Stimulated activated memory B cell treated with anti-CD40 and anti-IgM and Interleukin-4, amounts not matched to agents 10 μg/mL and 1 μg/mL and 100 μg/mL, for 72 hours (primary cell): ENCODE results near the gene GRM1.
"Not testable (repeated sequence)": the region's sequence is repeated elsewhere in the genome, so short reads cannot be mapped to it uniquely, and the experiment has no call there.

Experiments used
- ATAC-seq: fragments of 150-1000 bp; cut with Tn5 transposase; 2 replicates; pipeline ENCODE4 v1.10.0; 2021
- H3K27ac Mint-ChIP-seq: one replicate; pipeline ENCODE4 v1.8.0; 2022; ENCODE audit warnings: mild to moderate bottlenecking, mixed read lengths
- H3K27me3 Mint-ChIP-seq: one replicate; pipeline ENCODE4 v1.8.0; 2022; ENCODE audit warnings: mixed read lengths
- H3K36me3 Mint-ChIP-seq: one replicate; pipeline ENCODE4 v1.8.0; 2022; ENCODE audit warnings: mixed read lengths
- H3K4me1 Mint-ChIP-seq: one replicate; pipeline ENCODE4 v1.8.0; 2022; ENCODE audit warnings: mixed read lengths
- H3K4me3 Mint-ChIP-seq: one replicate; pipeline ENCODE4 v1.8.0; 2022; ENCODE audit warnings: mild to moderate bottlenecking, moderate library complexity, mixed read lengths
- H3K9me3 Mint-ChIP-seq: one replicate; pipeline ENCODE4 v1.8.0; 2022; ENCODE audit warnings: mixed read lengths

The GRM1 gene

GRCh38 chr6:146194434-146194833, 165.6 kb downstream of the GRM1 start:
- no peaks in the 10 kb centered on the region for H3K27me3 Mint-ChIP-seq
- H3K36me3 Mint-ChIP-seq = no peaks in the 10 kb centered on the region
- no peak overlapping the region for H3K4me3 Mint-ChIP-seq
- no peak overlapping the region for H3K27ac Mint-ChIP-seq
- H3K9me3 Mint-ChIP-seq = no peaks in the 10 kb centered on the region
- H3K4me1 Mint-ChIP-seq = no peaks in the 10 kb centered on the region
- no peak for ATAC-seq

- H3K36me3 Mint-ChIP-seq = no peaks in the 10 kb centered on the region
- no peaks in the 10 kb centered on the region for H3K9me3 Mint-ChIP-seq
- H3K27ac Mint-ChIP-seq = no peak overlapping the region
- H3K4me3 Mint-ChIP-seq = no peak overlapping the region
- H3K4me1 Mint-ChIP-seq = no peaks in the 10 kb centered on the region
- H3K27me3 Mint-ChIP-seq = no peaks in the 10 kb centered on the region
- no peak for ATAC-seq
These were observed 171.3 kb downstream of the GRM1 start for GRCh38 chr6:146200176-146200575.

- Mint-ChIP-seq H3K27me3 (no peaks in the 10 kb centered on the region), H3K4me1 (no peaks in the 10 kb centered on the region)
These were observed 173.7 kb downstream of the GRM1 start for GRCh38 chr6:146202570-146202969.

GRCh38 chr6:146209942-146210341, 181.1 kb downstream of the GRM1 start:
- Mint-ChIP-seq H3K27ac (no peak overlapping the region), H3K27me3 (no peaks in the 10 kb centered on the region), H3K36me3 (no peaks in the 10 kb centered on the region), H3K4me1 (no peaks in the 10 kb centered on the region), H3K4me3 (no peak overlapping the region), H3K9me3 (no peaks in the 10 kb centered on the region)
- no peak for ATAC-seq

More at GRCh38 chr6:146202570-146202969, 173.7 kb downstream of the GRM1 start:
- no peak for ATAC-seq
- Mint-ChIP-seq H3K36me3 (no peaks in the 10 kb centered on the region), H3K27ac (no peak overlapping the region), H3K9me3 (no peaks in the 10 kb centered on the region), H3K4me3 (no peak overlapping the region)

GRCh38 chr6:146210406-146211083, 181.7 kb downstream of the GRM1 start:
- Mint-ChIP-seq H3K9me3 (no peaks in the 10 kb centered on the region), H3K36me3 (no peaks in the 10 kb centered on the region), H3K27me3 (no peaks in the 10 kb centered on the region), H3K4me1 (no peaks in the 10 kb centered on the region), H3K27ac (no peak overlapping the region), H3K4me3 (no peak overlapping the region)
- ATAC-seq = no peak

- no peaks in the 10 kb centered on the region for H3K36me3 Mint-ChIP-seq
- no peaks in the 10 kb centered on the region for H3K4me1 Mint-ChIP-seq
- H3K9me3 Mint-ChIP-seq = no peaks in the 10 kb centered on the region
- H3K27me3 Mint-ChIP-seq = no peaks in the 10 kb centered on the region
- H3K4me3 Mint-ChIP-seq = no peak overlapping the region
- ATAC-seq = no peak
- H3K27ac Mint-ChIP-seq = no peak overlapping the region
These were observed 182.8 kb downstream of the GRM1 start for GRCh38 chr6:146211646-146212045.

- no peaks in the 10 kb centered on the region for H3K9me3 Mint-ChIP-seq
- no peak overlapping the region for H3K4me3 Mint-ChIP-seq
- H3K36me3 Mint-ChIP-seq = no peaks in the 10 kb centered on the region
- no peak for ATAC-seq
- no peaks in the 10 kb centered on the region for H3K27me3 Mint-ChIP-seq
- H3K27ac Mint-ChIP-seq = no peak overlapping the region
- H3K4me1 Mint-ChIP-seq = no peaks in the 10 kb centered on the region
These were observed 183.9 kb downstream of the GRM1 start for GRCh38 chr6:146212781-146213180.

GRCh38 chr6:146219101-146219500, 190.2 kb downstream of the GRM1 start:
- no peaks in the 10 kb centered on the region for H3K36me3 Mint-ChIP-seq
- no peak for ATAC-seq
- H3K4me3 Mint-ChIP-seq = no peak overlapping the region
- no peaks in the 10 kb centered on the region for H3K27me3 Mint-ChIP-seq
- H3K27ac Mint-ChIP-seq = no peak overlapping the region
- no peaks in the 10 kb centered on the region for H3K9me3 Mint-ChIP-seq
- H3K4me1 Mint-ChIP-seq = no peaks in the 10 kb centered on the region

GRCh38 chr6:146224449-146224848, 195.6 kb downstream of the GRM1 start:
- no peaks in the 10 kb centered on the region for H3K4me1 Mint-ChIP-seq
- ATAC-seq = no peak
- H3K4me3 Mint-ChIP-seq = no peak overlapping the region
- no peaks in the 10 kb centered on the region for H3K27me3 Mint-ChIP-seq
- H3K36me3 Mint-ChIP-seq = no peaks in the 10 kb centered on the region
- H3K9me3 Mint-ChIP-seq = no peaks in the 10 kb centered on the region
- H3K27ac Mint-ChIP-seq = no peak overlapping the region

GRCh38 chr6:146224988-146225387, 196.1 kb downstream of the GRM1 start:
- peak; percentile 6 for ATAC-seq
- Mint-ChIP-seq H3K4me1 (no peaks in the 10 kb centered on the region), H3K27me3 (no peaks in the 10 kb centered on the region), H3K9me3 (no peaks in the 10 kb centered on the region), H3K36me3 (no peaks in the 10 kb centered on the region), H3K27ac (no peak overlapping the region), H3K4me3 (no peak overlapping the region)

- no peak overlapping the region for H3K4me3 Mint-ChIP-seq
- H3K4me1 Mint-ChIP-seq = no peaks in the 10 kb centered on the region
- ATAC-seq = no peak
- no peaks in the 10 kb centered on the region for H3K36me3 Mint-ChIP-seq
- H3K27ac Mint-ChIP-seq = no peak overlapping the region
- H3K27me3 Mint-ChIP-seq = no peaks in the 10 kb centered on the region
- peaks cover 6% of the 10 kb centered on the region for H3K9me3 Mint-ChIP-seq
These were observed 211.5 kb downstream of the GRM1 start for GRCh38 chr6:146240322-146240721.

GRCh38 chr6:146240807-146241206, 211.9 kb downstream of the GRM1 start:
- H3K27me3 Mint-ChIP-seq = no peaks in the 10 kb centered on the region
- H3K4me3 Mint-ChIP-seq = no peak overlapping the region
- peaks cover 6% of the 10 kb centered on the region for H3K9me3 Mint-ChIP-seq
- no peak overlapping the region for H3K27ac Mint-ChIP-seq
- H3K36me3 Mint-ChIP-seq = no peaks in the 10 kb centered on the region
- no peak for ATAC-seq
- H3K4me1 Mint-ChIP-seq = no peaks in the 10 kb centered on the region

- not testable (repeated sequence) for H3K27ac Mint-ChIP-seq, H3K36me3 Mint-ChIP-seq, H3K27me3 Mint-ChIP-seq, H3K4me1 Mint-ChIP-seq, ATAC-seq, H3K4me3 Mint-ChIP-seq
- H3K9me3 Mint-ChIP-seq = peaks cover 10% of the 10 kb centered on the region
These were observed 214.8 kb downstream of the GRM1 start for GRCh38 chr6:146243646-146244045.

- ATAC-seq = no peak
- Mint-ChIP-seq H3K4me3 (no peak overlapping the region), H3K27ac (no peak overlapping the region), H3K36me3 (no peaks in the 10 kb centered on the region), H3K27me3 (no peaks in the 10 kb centered on the region), H3K9me3 (peaks cover 11% of the 10 kb centered on the region), H3K4me1 (no peaks in the 10 kb centered on the region)
These were observed 215.8 kb downstream of the GRM1 start for GRCh38 chr6:146244630-146245143.

GRCh38 chr6:146246028-146246427, 217.2 kb downstream of the GRM1 start:
- no peaks in the 10 kb centered on the region for H3K4me1 Mint-ChIP-seq
- no peaks in the 10 kb centered on the region for H3K36me3 Mint-ChIP-seq
- peaks cover 11% of the 10 kb centered on the region for H3K9me3 Mint-ChIP-seq

GRCh38 chr6:146253691-146254090, 224.8 kb downstream of the GRM1 start:
- Mint-ChIP-seq H3K4me3 (no peak overlapping the region), H3K4me1 (no peaks in the 10 kb centered on the region), H3K36me3 (no peaks in the 10 kb centered on the region), H3K9me3 (no peaks in the 10 kb centered on the region), H3K27me3 (no peaks in the 10 kb centered on the region), H3K27ac (no peak overlapping the region)
- ATAC-seq = no peak

More at GRCh38 chr6:146246028-146246427, 217.2 kb downstream of the GRM1 start:
- Mint-ChIP-seq H3K27me3 (no peaks in the 10 kb centered on the region), H3K27ac (no peak overlapping the region), H3K4me3 (no peak overlapping the region)
- no peak for ATAC-seq
